DND-41 (cell line): ENCODE results near the gene TMA16.
"Not testable (repeated sequence)": the region's sequence is repeated elsewhere in the genome, so short reads cannot be mapped to it uniquely, and the experiment has no call there.

Source experiments
- ATAC-seq: fragments of 200-7000 bp; cut with Tn5 transposase; 3 replicates; pipeline ENCODE4 v1.9.1; 2021; ENCODE audit warnings: low read depth; ENCODE audit not compliant: insufficient read depth
- DNase-seq: peaks from one replicate; pipeline ENCODE4 v3.0.0-alpha.2; 2020
- H2AFZ ChIP-seq: 2 replicates; pipeline ENCODE4 v1.6.0; 2012; ENCODE audit warnings: low read depth, low read length
- H3K27ac ChIP-seq: 2 replicates; pipeline ENCODE4 v1.5.1; 2012; ENCODE audit warnings: low read length, inconsistent platforms
- H3K27me3 ChIP-seq: fragments of 200-600 bp; sonication (generic); 2 replicates; pipeline ENCODE4 v1.6.0; 2012; ENCODE audit warnings: low read length, mild to moderate bottlenecking, inconsistent platforms; ENCODE audit not compliant: insufficient read depth, poor library complexity
- H3K36me3 ChIP-seq: 2 replicates; pipeline ENCODE4 v1.5.1; 2012; ENCODE audit warnings: low read length, inconsistent platforms; ENCODE audit not compliant: insufficient read depth
- H3K4me1 ChIP-seq: 2 replicates; pipeline ENCODE4 v1.5.1; 2012; ENCODE audit warnings: mild to moderate bottlenecking, low read length; ENCODE audit not compliant: insufficient read depth
- H3K4me2 ChIP-seq: 2 replicates; pipeline ENCODE4 v1.6.0; 2012; ENCODE audit warnings: mild to moderate bottlenecking, moderate library complexity, low read length, inconsistent platforms; ENCODE audit not compliant: insufficient read depth
- H3K4me3 ChIP-seq, 2 experiments: fragments of 200-600 bp in 1 of 2; shearing (Covaris generic) in 1 of 2; 2 replicates each; pipeline ENCODE4 v1.5.1; 2012 to 2016; ENCODE audit warnings: inconsistent platforms in 2 of 2, low read length in 2 of 2, mild to moderate bottlenecking in 2 of 2, low read depth in 1 of 2, moderate library complexity in 1 of 2
- H3K79me2 ChIP-seq: 2 replicates; pipeline ENCODE4 v1.6.0; 2012; ENCODE audit warnings: low read length, inconsistent platforms; ENCODE audit not compliant: insufficient read depth
- H3K9ac ChIP-seq: 2 replicates; pipeline ENCODE4 v1.6.0; 2012; ENCODE audit warnings: low read depth, mild to moderate bottlenecking, inconsistent platforms, low read length, moderate library complexity
- H3K9me3 ChIP-seq: 2 replicates; pipeline ENCODE4 v1.5.1; 2012; ENCODE audit warnings: low read length, moderate library complexity, mild to moderate bottlenecking, inconsistent platforms; ENCODE audit not compliant: insufficient read depth, severe bottlenecking
- H4K20me1 ChIP-seq: 2 replicates; pipeline ENCODE4 v1.6.0; 2012; ENCODE audit warnings: low read length; ENCODE audit not compliant: insufficient read depth
- CTCF ChIP-seq: IDR thresholded peaks from 2 replicates; pipeline ENCODE4 v1.5.1; 2012; ENCODE audit warnings: borderline replicate concordance, low read length, moderate library complexity, mild to moderate bottlenecking; ENCODE audit not compliant: poor library complexity, severe bottlenecking; ENCODE audit errors: extremely low read depth
- EZH2 ChIP-seq: IDR thresholded peaks from 3 replicates; pipeline ENCODE4 v1.6.1; 2012; ENCODE audit warnings: borderline replicate concordance, low read depth, mild to moderate bottlenecking, moderate library complexity, low read length, inconsistent platforms; ENCODE audit not compliant: severe bottlenecking

TMA16 gene

GRCh38 chr4:163535657-163536056, 41.2 kb downstream of the TMA16 start:
- Histone ChIP-seq H3K4me1 (no peaks in the 10 kb centered on the region), H3K9ac (no peak overlapping the region), H3K4me2 (no peak overlapping the region), H3K4me3 (no peak overlapping the region), H2AFZ (no peak overlapping the region), H4K20me1 (no peaks in the 10 kb centered on the region), H3K27me3 (no peaks in the 10 kb centered on the region), H3K36me3 (no peaks in the 10 kb centered on the region), H3K27ac (no peak overlapping the region), H3K9me3 (no peaks in the 10 kb centered on the region), H3K79me2 (no peaks in the 10 kb centered on the region)
- DNase-seq (no peak), ATAC-seq (peak; percentile 66; the same call in 2 of the 3 replicates)
- TF ChIP-seq EZH2 (no peak), CTCF (peak; percentile 16)

- DNase-seq (no peak), ATAC-seq (no peak)
- Histone ChIP-seq H3K27ac (no peak overlapping the region), H3K4me3 (no peak overlapping the region), H3K9me3 (no peaks in the 10 kb centered on the region), H3K27me3 (no peaks in the 10 kb centered on the region), H4K20me1 (no peaks in the 10 kb centered on the region), H2AFZ (no peak overlapping the region), H3K36me3 (no peaks in the 10 kb centered on the region), H3K4me1 (no peaks in the 10 kb centered on the region), H3K4me2 (no peak overlapping the region), H3K9ac (no peak overlapping the region), H3K79me2 (no peaks in the 10 kb centered on the region)
- TF ChIP-seq EZH2 (no peak), CTCF (no peak)
Observed at GRCh38 chr4:163536091-163536490, 41.6 kb downstream of the TMA16 start.

GRCh38 chr4:163537114-163537513, 42.6 kb downstream of the TMA16 start:
- H2AFZ ChIP-seq = no peak overlapping the region
- ATAC-seq (no peak), DNase-seq (no peak)
- H3K27me3 ChIP-seq = no peaks in the 10 kb centered on the region
- H3K9me3 ChIP-seq = no peaks in the 10 kb centered on the region
- H3K79me2 ChIP-seq = no peaks in the 10 kb centered on the region
- H3K9ac ChIP-seq = no peak overlapping the region
- H3K4me2 ChIP-seq = no peak overlapping the region
- no peaks in the 10 kb centered on the region for H3K4me1 ChIP-seq
- H3K27ac ChIP-seq = no peak overlapping the region
- H3K4me3 ChIP-seq = no peak overlapping the region
- no peak for TF ChIP-seq EZH2
- no peaks in the 10 kb centered on the region for H3K36me3 ChIP-seq
- no peaks in the 10 kb centered on the region for H4K20me1 ChIP-seq

- not testable (repeated sequence) for ATAC-seq, H3K4me3 ChIP-seq, H3K9me3 ChIP-seq, H2AFZ ChIP-seq, H3K27me3 ChIP-seq, H3K4me1 ChIP-seq, H4K20me1 ChIP-seq, H3K79me2 ChIP-seq, DNase-seq, H3K27ac ChIP-seq, H3K4me2 ChIP-seq, H3K9ac ChIP-seq, H3K36me3 ChIP-seq
Observed at GRCh38 chr4:163538820-163539219, 44.3 kb downstream of the TMA16 start.

- TF ChIP-seq EZH2 (no peak), CTCF (no peak)
- H3K27ac ChIP-seq = no peak overlapping the region
- DNase-seq = no peak
Observed at GRCh38 chr4:163540448-163540847, 46.0 kb downstream of the TMA16 start.

More at GRCh38 chr4:163540448-163540847, 46.0 kb downstream of the TMA16 start:
- Histone ChIP-seq H2AFZ (no peak overlapping the region), H4K20me1 (no peaks in the 10 kb centered on the region), H3K27me3 (no peaks in the 10 kb centered on the region), H3K4me1 (peaks cover 6% of the 10 kb centered on the region), H3K79me2 (no peaks in the 10 kb centered on the region), H3K4me2 (no peak overlapping the region), H3K4me3 (no peak overlapping the region), H3K36me3 (no peaks in the 10 kb centered on the region), H3K9ac (no peak overlapping the region), H3K9me3 (no peaks in the 10 kb centered on the region)
- ATAC-seq = no peak
